Stimulated activated CD4-positive, alpha-beta T cell treated with anti-CD3 and anti-CD28 coated beads, TNF-alpha, amount 100 ng/mL, for 48 hours (primary cell): ENCODE data around the gene FBXO48.

Experiments
- DNase-seq, 3 donors: peaks; one replicate each; pipeline ENCODE4 v3.0.0-alpha.2; 2020; ENCODE audit warnings: low read depth in 3 of 3

The FBXO48 gene

DNA sequence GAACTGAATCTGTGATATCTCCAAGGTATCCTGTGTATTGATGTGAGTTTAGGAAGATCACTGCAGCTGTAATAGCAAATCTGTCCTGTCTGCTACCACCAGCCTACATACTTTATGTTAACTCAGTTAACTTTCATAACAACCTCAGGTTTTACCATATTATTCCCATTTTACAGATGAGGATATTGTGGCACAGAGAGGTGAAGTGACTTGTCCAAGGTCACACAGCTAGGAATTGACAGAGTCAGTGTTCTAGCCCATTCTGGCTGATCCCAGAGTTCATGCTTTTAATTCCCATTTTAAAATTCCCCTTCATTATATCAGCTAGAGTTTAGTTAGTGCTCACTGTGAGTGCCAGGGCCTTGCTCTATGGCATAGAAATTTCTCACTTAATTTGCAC, 52.6 kb downstream of the FBXO48 start:
- DNase-seq: no peak

DNA sequence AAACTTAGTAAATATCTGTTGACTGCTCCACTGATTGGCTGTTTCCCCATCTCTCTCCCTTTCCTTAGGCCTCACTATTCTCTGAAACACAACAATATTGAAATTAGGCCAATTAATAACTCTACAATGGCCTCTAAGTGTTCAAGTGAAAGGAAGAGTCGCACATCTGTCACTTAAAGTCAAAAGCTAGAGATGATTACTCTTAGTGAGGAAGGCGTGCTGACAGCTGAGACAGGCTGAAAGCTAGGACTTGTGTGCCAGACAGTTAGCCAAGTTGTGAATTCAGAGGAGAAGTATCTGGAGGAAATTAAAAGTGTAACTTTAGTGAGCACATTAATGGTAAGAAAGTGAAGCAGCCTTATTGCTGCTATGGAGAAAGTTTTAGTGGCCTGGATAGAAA, 53.6 kb downstream of the FBXO48 start:
- no peak for DNase-seq

DNA sequence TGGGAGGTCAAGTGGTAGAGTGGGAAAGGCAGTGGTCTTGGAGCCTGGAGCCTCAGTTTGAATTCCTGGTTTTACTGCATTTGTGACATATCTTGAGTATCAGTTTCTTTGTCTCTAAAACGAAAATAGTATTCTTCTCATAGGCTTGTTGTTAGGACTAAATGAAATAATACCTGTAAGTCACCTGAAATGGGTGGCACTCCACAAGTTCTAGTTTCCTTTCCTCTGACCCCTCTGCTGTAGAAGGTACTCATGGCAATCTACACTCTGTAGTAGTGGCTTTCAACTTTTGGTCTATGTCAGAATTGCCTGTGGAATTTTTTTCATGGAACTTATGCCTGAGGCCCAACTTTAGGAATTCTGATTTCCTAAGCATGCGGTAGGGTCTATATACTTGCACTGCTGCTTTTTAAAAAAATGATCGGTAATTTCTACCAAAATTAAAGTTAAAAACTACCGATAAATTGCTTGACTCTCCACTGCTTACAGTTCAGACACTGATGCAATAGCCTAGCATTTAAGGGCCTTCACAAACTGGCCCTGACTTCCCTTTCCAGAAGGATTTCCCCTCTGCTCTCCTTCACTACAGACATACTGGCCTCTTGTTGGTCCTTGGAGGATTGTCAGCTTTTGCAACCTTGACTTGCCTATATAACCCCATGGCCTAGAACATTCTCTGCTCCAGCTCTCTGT, 54.8 kb downstream of the FBXO48 start:
- DNase-seq: no peak

DNA sequence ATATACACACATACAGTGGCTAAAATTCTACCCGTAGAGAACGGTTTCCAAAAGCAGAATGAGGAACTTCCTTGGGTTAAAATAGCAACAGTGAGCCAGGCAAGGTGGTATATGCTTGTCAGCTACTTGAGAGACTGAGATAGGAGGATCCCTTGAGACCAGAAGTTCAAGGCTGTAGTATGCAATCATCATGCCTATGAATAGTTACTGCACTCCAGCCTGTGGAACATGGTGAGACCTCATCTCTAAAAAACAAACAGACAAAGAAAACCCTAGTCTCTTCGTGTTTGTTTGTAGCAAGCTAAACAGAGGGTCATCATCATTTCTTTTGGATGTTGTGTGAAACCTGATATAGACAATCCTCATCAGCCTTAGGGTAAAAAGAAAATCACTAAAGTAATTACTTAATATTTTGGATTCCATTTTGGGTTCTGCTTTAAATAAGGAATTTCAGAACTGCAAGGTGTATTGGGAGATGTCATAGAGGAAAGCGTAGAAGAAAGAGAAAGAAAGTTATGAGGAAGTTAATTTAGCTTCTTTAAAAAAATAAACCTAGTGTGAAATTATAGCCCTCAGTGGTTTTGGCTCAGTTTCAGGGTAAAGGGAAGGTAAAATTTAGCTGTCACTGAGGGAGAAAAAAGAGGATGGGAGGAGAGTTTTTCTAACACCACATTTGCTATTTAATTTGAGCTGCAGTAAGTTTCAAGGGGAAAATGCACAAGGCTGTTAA, 55.5 kb downstream of the FBXO48 start:
- DNase-seq: no peak
